ENCODE results near the gene ADD2. TPM values are rescaled to one million over a fixed set of nuclear protein-coding genes. Genes with fewer than 3 reads are reported as not detected.

ADD2 gene
- total RNA-seq, 1 donor from 2014 or later, result 45.3 TPM

GRCh38 chr2:70709275-70710037, 58.5 kb downstream of the ADD2 start:
- Histone ChIP-seq H3K79me2 (ENCODE audit: low read depth) (peaks cover 10% of the 10 kb centered on the region), H3K4me2 (no peak overlapping the region), H3K4me3 (no peak overlapping the region), H2AFZ (replicated peaks) (no peak overlapping the region), H3F3A (ENCODE audit: low read depth) (no peaks in the 10 kb centered on the region), H3K27me3 (no peaks in the 10 kb centered on the region), H3K27ac (no peak overlapping the region), H3K4me1 (peaks cover 7% of the 10 kb centered on the region), H3K9me3 (ENCODE audit: low read depth) (no peaks in the 10 kb centered on the region), H3K36me3 (no peaks in the 10 kb centered on the region), H3K9ac (no peak overlapping the region), H4K20me1 (ENCODE audit: low read depth) (peaks cover 9% of the 10 kb centered on the region)
- no peak for TF ChIP-seq CTCF (IDR thresholded peaks at IDR 0.05)
- TF ChIP-seq EZH2phosphoT487 (IDR thresholded peaks at IDR 0.05), result no peak
- no peak for TF ChIP-seq EZH2 (IDR thresholded peaks at IDR 0.05)
- Mint-ChIP-seq H3K4me1 (peaks cover 7% of the 10 kb centered on the region), H3K27me3 (ENCODE audit: insufficient read depth, low read depth) (peaks cover 2% of the 10 kb centered on the region), H3K36me3 (peaks cover 25% of the 10 kb centered on the region), H3K4me3 (no peak overlapping the region), H3K27ac (no peak overlapping the region), H3K9me3 (no peaks in the 10 kb centered on the region)
- no peak for DNase-seq (ENCODE audit: low spot score)

- Histone ChIP-seq H3K4me2 (no peak overlapping the region), H3K27me3 (no peaks in the 10 kb centered on the region), H2AFZ (replicated peaks) (no peak overlapping the region), H3K79me2 (ENCODE audit: low read depth) (peaks cover 8% of the 10 kb centered on the region), H3K9me3 (ENCODE audit: low read depth) (no peaks in the 10 kb centered on the region), H3K9ac (no peak overlapping the region), H4K20me1 (ENCODE audit: low read depth) (peaks cover under 1% of the 10 kb centered on the region), H3K4me3 (no peak overlapping the region), H3K4me1 (peaks cover 6% of the 10 kb centered on the region), H3K36me3 (no peaks in the 10 kb centered on the region), H3F3A (ENCODE audit: low read depth) (no peaks in the 10 kb centered on the region), H3K27ac (no peak overlapping the region)
- no peaks in the 10 kb centered on the region for H3K9me3 Mint-ChIP-seq
- TF ChIP-seq EZH2phosphoT487 (IDR thresholded peaks at IDR 0.05) (no peak), CTCF (IDR thresholded peaks at IDR 0.05) (no peak), EZH2 (IDR thresholded peaks at IDR 0.05) (no peak)
- peaks cover 6% of the 10 kb centered on the region for H3K4me1 Mint-ChIP-seq
- peaks cover 2% of the 10 kb centered on the region for H3K27me3 Mint-ChIP-seq (ENCODE audit: insufficient read depth, low read depth)
- peaks cover 25% of the 10 kb centered on the region for H3K36me3 Mint-ChIP-seq
- no peak overlapping the region for H3K4me3 Mint-ChIP-seq
- no peak overlapping the region for H3K27ac Mint-ChIP-seq
- DNase-seq (ENCODE audit: low spot score), result no peak
Observed at GRCh38 chr2:70708376-70709199, 59.4 kb downstream of the ADD2 start.

GRCh38 chr2:70707706-70708105, 60.3 kb downstream of the ADD2 start:
- Mint-ChIP-seq H3K27me3 (ENCODE audit: insufficient read depth, low read depth) (peaks cover 2% of the 10 kb centered on the region), H3K36me3 (peaks cover 23% of the 10 kb centered on the region), H3K4me3 (no peak overlapping the region), H3K9me3 (no peaks in the 10 kb centered on the region), H3K27ac (no peak overlapping the region), H3K4me1 (peaks cover 6% of the 10 kb centered on the region)
- H3K4me1 ChIP-seq, result peaks cover 6% of the 10 kb centered on the region
- no peak overlapping the region for H3K27ac ChIP-seq
- H2AFZ ChIP-seq (replicated peaks), result no peak overlapping the region
- no peaks in the 10 kb centered on the region for H3F3A ChIP-seq (ENCODE audit: low read depth)
- H3K9me3 ChIP-seq (ENCODE audit: low read depth), result no peaks in the 10 kb centered on the region
- H3K9ac ChIP-seq, result no peak overlapping the region
- no peaks in the 10 kb centered on the region for H3K27me3 ChIP-seq
- TF ChIP-seq CTCF (IDR thresholded peaks at IDR 0.05), result no peak
- TF ChIP-seq EZH2 (IDR thresholded peaks at IDR 0.05), result no peak
- TF ChIP-seq EZH2phosphoT487 (IDR thresholded peaks at IDR 0.05), result no peak
- H3K4me3 ChIP-seq, result no peak overlapping the region
- H4K20me1 ChIP-seq (ENCODE audit: low read depth), result no peaks in the 10 kb centered on the region
- H3K36me3 ChIP-seq, result no peaks in the 10 kb centered on the region
- DNase-seq (ENCODE audit: low spot score), result no peak
- H3K4me2 ChIP-seq, result no peak overlapping the region
- no peaks in the 10 kb centered on the region for H3K79me2 ChIP-seq (ENCODE audit: low read depth)

All from neural progenitor cell (in vitro differentiated cells).